IPS-NIHi7 (cell line): ENCODE measurements around the gene SMIM21.
A peak's percentile ranks its signal among the peaks of the same experiment; 100 is the strongest.

Experiments used
- DNase-seq: peaks from one replicate; pipeline ENCODE4 v3.0.0; 2012; ENCODE audit warnings: mixed read lengths; ENCODE audit errors: extremely low spot score

The SMIM21 gene

DNA sequence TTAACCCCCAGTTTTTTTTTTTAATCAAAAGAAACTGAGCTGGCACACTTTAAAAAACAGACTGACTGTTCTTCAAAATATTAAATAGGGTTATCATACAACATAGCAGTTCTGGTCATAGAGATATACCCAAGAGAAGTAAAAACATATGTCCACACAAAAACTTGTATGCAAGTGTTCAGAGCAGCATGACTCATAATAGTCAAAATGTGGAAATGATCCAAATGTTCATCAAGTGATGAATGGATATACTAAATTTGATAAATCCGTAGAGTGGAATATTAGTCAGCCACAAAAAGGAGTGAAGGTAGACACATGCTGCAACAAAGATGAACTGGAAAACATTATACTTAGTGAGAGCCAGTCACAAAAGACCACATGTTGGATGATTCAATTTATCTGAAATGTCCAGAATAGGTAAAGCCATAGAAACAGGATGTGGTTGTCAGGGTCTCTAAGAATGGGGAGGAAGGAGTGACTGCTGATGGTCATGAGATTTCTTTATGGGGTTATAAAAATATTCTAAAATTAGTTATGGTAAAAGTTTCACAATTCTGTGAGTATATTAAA, 5.1 kb downstream of the SMIM21 start:
- DNase-seq: no peak

DNA sequence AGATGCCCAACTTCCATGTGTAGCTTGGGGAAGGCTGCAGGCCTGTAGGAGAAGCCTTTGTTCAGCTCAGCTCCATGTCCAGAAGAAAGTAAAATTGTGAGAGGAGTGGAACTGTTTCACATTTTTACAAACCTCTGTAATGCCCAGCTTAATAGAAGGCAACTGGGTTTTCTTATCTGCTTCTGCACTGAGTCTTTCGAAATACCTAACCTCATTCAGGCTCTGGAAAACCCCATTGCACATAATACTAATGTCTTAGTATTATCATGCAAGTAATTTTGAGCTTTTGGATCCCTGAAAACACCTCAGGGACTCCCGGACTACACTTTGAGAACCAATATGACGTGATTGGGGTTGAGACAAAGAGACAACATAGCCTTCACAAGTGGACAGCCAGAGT, 5.8 kb downstream of the SMIM21 start:
- no peak for DNase-seq

DNA sequence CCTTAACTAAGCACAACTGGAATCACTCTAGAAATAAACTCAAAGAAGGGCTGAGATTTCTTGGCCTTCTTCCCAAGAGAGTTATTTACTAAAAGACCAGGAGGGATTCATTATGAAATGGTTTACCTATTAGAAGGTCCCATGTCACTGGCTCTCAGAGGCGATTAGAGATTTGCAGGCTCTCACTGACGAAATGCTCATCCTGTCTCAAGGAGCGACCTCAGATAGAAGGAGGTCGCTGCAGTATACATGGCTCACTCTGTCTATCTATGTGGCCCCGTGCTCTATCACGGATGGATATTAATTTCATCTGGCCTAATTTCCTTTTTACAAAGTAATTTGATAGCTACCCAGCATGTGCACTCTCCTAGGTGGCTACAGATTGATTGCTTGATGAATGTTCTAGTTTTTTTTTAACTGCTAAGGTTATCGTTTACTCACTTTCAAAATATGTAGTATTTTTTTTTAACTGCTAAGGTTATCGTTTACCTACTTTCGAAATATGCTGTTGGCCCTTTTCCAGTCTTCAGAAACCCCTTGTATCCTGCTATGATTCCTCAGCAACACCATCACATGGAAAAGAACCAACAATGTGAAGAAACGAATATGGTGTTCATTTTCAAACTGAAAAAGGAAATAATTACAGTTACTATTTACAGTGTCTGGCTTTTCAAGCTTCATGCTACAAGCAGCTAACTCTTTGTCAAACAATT, 9.1 kb downstream of the SMIM21 start:
- no peak for DNase-seq

DNA sequence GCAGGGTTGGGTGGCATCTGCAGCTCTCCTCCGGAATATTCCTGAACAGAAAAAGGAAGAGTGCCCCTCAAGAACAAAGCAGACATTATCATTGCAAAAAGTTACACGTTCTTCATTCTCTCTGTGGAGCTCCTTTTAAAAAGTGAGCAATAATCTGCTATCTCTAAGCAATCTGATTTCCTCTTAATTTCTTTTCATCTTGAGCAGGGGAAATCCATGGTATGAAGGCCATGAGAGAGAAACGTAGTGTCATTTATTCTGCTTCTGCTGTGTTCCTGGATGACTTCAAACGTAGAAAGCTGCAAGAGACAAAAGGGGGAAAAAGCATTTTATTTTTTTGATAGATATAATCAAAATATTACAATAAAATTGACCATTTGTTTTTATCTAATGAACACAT, 16.9 kb downstream of the SMIM21 start:
- DNase-seq: no peak

DNA sequence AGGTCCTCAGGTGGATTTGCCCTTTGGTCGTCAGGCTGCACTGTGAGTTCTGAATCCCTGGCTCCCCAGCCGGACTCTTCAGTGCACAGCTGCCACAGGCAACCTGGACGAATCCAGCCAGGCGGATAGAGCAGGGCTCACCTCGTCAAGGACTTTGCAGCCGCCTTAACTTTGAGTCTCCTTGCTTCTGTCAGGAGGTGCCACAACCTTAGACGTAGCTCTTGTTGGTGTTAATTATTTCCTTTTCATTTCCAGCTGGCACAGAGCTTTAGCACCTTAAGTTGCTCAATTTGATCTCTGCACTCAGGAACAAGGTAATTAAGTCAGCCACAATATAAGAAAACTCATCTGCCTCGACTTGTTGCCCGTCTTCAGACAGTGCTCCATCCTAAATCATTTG, 17.7 kb downstream of the SMIM21 start:
- no peak for DNase-seq

DNA sequence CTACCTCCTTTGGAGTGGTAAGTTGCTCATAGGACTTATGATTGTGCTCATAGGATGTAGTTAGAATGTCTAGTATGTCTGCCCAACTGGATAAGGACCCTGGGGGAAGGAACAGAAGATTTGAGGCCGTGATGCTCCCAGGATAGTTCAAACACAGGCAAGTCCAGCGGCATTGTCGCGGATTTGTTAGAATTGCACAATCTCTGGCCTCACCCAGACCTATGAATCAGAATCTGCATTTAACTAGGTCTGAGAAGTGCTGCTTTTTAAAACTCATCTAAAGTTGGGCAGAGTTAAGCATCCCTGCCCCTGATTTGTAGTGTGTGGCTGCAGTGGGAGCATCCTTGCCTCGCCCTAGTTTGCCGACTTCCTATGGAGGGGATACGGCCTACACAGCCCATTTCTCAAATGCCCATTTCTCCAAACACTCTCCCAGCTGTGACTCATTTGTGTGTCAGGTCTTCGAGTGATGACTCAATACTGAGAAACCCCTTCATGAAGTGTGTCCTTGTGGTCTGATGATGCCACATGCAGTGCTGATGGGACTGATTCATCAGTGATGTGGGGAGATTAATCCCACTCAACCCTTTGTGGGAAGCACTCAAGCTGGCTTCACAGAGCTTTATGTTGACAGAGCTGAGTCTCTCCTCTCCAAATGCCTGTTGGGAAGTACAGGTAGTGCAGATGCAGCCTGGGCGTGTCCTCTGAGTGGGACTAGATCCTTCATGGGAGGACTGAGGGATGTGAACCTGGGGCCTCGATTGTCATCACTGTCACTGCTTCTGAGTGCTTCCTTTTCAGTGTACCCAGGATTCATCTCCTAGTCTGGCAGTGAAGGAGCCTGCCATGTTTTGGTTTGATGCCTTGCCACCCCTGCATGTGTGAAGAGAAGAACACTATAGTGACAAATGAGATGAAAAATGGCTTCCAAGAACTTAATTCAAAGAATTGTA, 18.7 kb downstream of the SMIM21 start:
- no peak for DNase-seq

DNA sequence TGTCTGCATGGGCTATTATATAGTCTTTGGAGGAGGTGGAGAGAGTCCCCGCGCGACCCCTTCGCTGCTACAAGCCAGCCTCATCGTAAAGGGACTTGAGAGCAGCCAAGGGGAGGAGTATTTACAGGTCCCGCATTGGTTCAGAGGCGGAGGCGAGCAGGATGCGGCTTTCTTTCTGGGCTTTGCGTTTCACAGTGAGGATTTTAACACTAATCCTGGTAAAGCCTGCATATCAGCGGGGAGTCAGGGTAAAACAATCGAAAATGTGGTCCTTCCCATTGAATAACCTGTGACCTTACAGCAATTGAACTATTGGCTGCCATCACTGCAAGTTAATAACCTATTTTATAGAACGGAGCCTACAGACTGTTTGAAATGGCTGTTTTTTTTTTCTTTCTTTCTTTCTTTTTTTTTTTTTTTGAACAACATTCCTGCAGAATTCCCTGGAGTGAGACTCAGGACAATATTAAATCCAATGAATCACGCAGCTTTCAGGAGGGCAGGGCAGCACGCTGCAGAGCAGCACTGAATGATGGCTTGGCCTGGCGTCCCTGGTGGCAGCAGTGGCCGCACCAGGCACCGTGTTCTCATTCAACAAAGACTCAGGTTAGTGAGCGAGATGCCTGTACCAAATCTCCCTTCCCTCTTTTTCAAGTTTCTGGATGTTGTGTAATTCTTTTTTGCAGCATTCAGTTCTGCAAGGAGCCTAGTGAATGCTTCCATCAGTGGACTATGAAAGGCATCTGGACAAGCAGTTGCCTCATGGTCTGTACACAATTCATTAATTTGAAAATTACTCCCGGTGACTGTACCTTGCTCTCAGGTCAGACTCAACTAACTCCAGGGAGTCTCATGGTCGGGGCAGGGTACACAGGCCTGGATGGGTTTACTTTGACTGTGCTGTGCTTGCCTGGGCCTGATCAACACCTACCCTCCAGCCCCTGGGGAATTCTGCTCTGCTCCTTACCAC, 19.8 kb downstream of the SMIM21 start:
- peak; percentile 58 for DNase-seq

DNA sequence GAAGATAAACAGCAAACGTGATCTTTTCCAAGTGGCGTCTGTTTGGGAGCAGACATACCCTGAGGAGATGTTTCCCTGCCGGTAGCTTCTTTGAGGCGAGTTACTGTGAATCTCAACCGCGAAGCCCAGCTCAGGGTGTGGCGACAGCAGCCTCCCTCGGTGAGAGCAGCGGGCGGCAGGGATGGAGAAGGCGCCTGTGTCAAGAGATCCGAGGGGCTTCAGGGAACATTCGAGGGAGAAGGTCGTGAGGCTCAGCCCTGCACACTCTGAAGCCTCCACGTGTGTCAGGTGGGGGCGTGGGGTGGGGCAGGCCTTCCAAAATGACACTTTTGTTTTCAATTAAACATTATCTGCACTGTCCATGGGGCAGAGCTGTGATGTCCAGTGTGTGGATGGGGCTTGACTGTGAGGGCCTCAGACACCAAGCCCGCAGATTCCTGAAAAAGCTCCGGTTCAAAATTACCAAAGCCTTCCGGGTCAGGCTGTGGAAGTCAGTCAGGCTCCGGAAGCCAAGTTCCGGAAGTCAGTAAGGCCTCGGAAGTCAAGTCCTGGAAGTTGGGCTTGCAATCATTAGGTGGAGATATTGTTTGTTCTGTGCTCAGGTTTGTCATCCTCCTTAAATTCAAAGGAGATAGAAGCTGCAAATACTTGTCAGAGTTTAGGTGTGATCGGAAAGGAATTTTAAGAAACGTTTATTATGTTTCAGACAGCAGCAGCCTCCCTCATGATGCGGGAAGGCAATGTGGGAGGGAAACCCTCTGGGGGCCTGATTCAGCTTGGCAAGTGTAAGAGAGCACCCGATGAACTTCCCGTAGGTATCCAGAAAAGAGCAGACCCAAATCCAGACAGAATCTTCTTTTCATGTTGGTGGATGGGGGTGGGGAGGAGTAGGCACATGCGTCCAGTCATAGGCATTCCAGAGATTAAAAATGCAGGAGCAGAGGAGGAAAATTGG, 20.7 kb downstream of the SMIM21 start:
- no peak for DNase-seq

DNA sequence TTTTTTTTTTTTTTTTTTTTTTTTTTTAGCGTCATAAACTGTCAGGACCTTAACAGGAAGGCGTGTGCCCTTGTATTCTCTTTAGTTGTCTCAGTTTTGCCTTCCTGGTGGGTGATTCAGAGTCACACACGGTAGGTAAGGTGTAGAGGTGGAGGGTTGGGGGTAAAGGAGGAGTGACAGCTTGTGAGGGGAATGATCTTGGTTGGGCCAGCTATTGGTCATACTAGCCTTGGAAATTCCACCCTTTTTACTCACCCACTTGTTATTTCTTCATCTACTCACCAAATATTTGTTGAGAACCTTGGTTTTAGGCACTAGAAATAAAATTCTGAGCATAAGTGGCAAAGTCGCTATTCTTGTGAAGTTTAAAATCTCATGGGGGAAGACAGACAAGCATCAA, 22.2 kb downstream of the SMIM21 start:
- no peak for DNase-seq

DNA sequence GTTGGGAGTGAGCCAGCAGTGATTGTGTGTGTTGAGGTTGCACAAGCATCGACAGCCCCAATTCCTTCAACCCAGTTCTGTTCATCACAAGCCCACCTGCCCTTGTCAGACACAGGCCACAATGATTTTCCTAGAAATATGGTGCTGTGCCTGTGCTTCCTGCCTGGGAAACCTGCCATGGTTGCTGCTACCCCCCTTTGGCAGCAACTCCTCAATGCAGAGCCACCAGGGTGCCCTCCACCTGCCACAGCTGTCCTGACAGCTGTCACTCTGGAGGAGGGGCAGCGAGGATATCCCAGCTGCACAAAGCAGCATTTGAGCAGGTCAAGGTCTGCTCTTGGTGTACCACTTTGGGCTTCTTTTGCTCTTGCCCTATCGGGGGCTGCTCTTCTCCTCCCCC, 27.1 kb downstream of the SMIM21 start:
- no peak for DNase-seq

DNA sequence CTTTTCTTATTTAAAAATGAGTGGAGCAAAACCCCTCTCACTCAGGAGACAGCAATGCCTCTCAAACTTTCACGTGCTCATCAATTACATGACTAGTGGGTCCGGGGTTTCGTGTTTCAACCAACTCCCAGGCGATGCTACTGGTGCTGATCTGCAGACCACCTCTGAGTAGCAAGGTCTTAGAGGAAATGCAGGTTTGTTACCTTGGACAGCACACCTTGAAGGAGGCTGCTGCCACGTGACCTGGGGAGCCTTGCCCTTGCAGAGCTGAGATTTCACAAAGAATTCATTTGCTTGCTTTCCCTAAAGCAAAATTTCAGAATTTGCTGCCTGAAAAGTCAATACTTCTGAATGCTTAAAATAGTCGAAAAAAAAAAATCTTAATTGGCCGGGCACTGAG, 32.4 kb downstream of the SMIM21 start:
- DNase-seq: peak; percentile 59

DNA sequence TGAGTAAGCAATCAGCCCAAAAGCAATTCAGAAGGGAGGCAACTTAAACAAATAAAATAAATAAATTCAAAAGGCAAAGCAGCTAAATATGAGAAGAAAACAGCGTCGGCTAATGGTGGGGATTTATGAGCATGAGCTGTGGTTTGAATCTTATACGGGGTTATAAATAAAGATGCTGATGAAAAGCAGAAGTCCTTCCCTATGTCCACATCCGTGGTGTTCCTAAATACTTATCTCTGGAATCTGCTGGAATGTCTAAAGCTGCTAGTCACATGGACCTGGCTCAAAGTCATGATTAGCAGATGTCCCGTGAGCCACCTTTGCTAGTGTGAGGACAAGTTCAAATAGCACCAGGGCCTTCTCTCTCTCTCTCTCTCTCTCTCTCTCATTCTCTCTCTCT, 33.8 kb downstream of the SMIM21 start:
- no peak for DNase-seq

DNA sequence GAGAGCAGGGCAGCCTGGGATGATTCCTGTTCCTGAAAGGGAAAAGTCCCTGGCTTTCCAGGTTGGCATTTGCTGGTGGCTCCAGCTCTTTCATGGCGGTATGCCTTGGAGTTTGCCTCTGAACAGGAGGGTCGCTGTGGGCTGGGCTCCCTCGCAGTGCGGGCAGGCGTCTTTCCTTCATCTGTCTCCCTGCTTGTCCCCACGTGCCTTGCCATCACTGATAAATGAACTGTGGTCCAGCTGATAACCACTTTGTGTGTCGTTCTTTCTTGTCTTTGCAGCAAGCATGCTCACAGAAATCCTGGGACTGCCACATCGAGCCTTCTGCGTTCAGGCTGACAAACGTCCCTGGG, 35.3 kb downstream of the SMIM21 start:
- DNase-seq: no peak

DNA sequence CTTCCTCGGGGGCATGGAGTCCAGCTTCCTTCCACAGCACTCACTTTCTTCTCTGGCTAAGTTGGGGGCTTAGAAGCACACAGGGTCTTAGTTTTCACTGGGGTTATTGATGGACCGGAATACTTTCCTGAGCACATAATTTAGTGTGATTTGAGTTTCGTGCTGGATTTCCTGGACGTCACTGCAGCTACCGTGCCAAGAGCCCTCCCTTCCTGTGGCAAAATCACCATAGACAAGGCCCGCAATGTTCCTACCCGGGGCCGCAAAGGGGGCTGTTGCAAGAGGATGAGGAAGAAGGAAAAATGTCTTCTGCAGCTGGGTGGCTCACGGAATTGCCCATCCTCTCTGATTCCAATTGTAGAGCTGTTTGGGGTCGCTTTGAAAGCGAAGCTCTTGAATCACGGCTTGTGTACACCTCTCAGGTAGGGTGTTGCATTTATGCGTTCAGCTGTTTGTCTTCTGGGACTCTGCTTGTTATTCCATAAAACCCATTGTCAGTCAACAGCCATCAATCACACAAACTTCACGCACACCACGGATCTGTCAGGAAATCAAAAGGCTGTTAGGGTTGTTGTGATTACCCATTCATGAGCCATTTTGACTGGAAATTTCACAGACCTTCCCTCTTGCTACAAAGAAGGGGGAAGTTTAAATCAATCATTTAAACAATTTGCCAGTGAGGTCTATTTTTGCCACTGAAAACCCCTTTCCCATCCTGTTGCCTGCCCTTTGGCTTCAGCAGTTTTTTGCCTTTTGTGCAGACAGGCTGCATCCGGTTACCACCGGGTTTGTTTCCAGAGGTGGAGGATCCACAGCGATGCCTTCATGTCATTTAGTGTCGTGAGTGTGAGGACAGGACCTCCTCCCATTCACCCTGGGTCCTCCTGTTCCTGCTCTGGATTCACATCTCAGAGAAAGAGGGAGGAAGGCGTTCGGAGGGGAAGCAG, 36.0 kb downstream of the SMIM21 start:
- no peak for DNase-seq

DNA sequence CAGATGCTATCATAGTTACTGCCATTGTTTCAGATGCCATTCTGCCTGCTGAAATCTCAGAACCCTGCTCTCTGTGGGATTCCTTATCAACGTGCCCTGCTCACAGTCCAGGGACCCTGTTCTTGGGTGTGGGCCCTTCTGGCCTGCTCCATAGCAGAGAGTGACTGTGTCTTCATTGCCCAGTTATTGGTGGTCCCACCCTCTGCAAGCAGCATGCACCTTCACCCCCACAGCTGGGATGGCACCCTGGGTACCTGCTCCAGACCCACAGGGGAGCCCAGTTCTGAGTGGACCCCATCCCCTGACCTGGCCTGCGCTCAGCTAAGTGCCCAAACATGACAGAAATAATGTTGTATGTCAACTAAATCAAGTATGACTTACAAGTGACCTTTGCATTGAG, 36.6 kb downstream of the SMIM21 start:
- no peak for DNase-seq

DNA sequence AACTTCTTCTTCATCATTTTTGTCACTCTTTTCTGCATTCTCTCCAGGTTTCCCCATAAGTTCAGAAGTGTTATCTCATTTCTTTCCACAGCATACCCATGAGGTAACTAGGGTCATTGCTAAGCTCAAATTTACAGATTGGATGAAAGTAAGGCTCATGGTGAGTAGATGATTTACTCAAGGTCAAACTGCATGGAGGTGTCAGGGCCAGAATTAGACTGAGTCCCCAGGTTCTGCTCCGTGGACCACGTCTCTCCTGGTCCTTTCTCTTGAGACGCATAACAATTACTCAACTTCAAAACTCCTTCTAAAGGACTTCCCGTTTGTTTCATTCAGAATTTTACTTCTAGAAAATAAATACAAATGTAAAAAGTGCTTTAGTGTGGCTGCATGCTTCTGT, 43.4 kb downstream of the SMIM21 start:
- DNase-seq: no peak

DNA sequence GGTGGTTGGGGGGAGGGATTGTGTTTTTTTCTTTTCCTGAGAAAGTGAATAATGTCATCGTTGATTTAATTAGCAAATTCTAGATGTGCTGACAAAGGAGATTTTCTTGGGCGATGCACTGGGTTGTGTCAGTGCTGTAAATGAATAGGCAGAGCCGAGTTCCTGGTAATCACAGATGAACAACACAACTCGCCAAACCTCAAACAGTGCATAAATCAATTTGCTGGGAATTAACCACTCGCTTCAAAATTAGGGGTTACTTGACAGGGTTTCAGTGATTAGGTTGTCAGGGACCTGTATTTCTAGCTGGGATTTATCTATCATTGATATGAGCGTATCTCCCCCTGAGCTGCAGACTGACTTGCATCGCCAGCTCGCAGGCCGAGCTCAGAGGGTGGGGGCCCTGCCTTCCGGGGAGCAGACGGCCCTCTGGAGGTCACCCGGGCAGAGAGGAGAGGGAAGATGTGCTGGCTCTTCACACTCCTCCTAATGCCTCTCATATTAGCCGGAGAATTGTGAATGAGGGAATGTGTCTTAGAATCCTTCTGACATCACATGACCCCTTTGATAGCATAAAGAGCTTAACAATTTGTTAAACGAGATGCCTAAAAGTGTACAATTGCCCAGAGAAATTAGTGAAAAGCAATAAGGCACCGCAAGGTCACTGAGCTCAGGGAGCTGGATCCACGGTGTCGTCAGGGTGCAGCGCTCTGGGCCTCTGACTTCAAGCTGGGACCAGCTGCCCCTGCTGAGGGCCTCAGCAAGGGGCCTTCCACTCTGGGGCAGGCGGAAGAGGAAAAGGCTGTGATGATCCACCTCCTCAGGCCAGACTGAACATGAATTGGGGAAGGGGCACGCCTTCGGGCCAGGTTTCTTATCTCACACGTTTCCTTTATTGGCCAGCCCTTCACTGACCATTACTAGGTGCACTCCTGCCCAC, 48.9 kb downstream of the SMIM21 start:
- no peak for DNase-seq

DNA sequence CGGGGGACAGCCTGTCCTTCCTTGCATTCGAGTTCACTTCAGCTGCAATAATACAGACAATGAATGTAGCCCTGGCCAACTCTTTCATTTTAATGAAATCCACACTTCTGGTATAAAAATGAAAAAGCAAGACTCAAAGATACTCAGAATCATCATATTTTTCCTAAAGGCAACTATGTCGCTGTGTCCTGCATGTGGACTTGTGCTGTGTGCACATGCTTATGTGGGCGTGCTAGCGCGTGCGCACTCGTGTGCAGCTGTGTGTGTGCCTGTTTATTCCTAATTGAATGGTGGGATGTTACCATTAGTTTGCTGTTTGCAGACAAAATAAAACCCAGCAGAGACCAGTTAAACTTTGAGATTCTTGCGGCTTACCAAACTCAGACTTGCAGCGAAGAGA, 49.6 kb downstream of the SMIM21 start:
- no peak for DNase-seq
